Amygdala (tissue), 56 donors: ENCODE data around the gene AK9.
"Not testable (repeated sequence)": the region's sequence is repeated elsewhere in the genome, so short reads cannot be mapped to it uniquely, and the experiment has no call there.

ENCODE experiments used
- DNase-seq, 56 donors: peaks; one replicate each; lab custom pipeline; 2025; lab: John Stamatoyannopoulos, UW

AK9 gene

DNA sequence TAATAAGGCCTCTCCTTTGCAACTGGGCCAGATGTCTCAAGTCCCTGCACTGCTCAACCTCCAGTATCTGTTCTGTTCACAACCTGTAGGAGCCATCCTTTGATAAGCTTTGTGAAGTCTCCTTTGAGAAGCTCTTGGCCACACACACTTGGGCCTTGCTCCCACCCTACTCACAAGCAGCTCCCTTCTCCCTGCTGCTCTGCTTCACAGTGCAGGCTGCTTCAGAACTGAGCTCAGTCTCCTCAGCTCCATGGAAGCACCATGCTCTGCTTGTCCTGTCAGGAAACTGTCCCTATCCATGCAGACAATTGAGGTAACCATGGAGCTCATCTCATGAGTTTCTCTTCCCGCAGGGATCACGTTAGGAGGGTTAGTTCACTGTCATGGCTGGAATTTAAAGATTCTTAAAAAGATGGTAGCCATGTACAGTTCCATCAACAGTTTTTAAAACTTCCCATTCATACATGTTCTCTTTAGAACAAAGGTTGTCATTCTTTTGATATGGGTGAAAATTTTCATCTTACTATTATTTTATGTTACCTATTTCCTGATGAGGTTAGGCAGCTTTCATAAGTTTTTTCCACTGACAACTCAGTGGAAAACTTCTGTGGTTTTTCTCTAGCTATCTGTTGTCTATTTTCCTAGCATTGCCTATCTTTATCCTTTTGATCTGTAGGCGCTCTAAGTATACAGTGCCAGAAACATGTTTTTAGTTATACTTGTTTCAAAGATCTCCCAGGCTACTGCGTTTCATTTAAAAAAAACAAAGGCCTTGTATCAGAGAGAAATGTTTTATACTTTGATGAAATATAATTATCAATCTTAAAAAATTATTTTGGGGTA, 62.6 kb downstream of the AK9 start:
- DNase-seq: no peak

DNA sequence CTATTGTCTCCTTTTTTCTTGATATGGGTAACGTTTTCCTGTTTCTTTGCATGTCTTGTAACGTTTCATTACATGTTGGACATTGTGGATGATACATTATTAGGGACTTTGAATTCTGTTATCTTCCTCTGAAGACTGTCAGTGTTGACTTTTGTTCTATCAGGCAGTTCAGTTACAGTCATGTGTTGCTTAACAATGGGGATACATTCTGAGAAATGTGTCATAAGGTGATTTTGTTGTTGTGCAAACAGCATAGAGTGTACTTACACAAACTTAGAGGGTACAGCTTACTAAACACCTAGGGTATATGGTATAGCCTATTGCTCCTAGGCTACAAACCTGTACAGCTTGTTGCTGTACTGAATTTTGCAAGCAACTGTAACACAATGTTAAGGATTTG, 64.7 kb downstream of the AK9 start:
- no peak for DNase-seq

DNA sequence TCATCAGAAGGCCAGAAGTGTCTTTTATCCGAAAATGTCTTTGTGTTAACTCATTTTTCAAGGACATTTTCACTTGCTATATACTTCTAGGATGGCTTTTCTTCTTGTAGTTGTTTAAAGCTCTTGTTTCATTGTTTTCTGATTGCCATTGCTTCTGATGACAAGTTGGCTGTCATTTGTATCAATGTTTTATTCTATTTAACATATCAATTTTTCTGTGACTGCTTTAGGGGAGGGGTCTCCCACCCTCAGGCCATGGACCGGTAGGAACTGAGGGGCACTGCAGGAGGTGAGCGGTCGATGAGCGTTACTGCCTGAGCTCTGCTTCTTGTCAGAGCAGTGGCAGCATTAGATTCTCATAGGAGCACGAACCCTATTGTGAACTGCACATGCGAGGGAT, 65.8 kb downstream of the AK9 start:
- no peak for DNase-seq

DNA sequence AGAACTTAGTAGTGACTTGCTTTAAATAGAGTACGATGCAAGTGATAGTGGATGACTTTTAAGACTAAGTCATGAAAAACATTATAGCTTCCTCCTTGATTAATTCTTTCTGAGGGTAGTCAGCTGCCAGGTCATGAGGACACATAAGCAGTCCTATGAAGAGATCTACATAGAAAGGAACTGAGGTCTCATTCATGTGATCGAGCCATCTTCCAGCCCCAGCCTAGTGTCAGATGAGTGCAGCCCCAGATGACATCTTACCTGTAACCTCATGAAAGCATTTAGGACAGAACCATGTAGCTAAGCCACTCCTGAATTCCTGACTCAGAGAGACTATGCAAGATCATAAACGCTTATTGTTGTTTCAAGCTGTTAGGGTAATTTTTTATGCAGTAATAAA, 67.7 kb downstream of the AK9 start:
- no peak for DNase-seq

DNA sequence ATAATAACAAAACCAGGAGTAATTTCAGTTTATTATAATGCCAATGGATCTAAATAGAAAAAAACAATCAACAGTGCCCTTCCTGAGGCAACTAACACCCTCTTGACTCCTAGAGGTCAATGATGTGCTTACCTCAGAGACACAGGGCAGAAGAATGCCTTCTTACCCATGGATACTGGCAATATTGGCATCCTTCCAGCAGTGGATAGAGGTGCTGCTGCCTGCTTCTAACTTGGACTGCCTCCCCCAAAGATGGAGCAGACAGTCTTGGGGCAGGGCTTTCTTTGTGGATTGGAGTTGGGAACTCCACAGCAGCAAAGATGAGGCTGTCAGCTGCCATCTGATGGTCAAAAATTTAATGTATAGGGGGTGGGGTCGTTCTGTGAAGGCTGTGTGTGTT, 78.7 kb downstream of the AK9 start:
- no peak for DNase-seq

DNA sequence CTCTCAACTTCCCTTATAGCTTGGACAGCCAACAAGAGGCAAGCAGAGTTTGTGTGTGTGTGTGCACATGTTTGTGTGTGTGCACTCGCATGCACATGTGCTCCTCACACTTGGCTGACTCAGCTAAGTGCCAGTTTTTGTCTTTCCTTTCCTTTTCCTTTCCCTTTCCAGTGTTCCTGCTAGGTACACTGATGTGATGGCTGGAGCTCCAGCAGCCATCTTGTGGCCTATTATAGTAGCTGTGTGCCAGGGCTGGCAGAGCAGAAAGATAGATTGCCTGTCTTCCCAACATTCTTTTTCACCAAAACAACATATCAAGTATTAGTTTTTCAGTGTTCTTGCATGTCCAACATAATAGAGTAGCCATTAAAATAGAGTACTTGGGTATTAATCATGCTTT, 79.5 kb downstream of the AK9 start:
- no peak for DNase-seq

DNA sequence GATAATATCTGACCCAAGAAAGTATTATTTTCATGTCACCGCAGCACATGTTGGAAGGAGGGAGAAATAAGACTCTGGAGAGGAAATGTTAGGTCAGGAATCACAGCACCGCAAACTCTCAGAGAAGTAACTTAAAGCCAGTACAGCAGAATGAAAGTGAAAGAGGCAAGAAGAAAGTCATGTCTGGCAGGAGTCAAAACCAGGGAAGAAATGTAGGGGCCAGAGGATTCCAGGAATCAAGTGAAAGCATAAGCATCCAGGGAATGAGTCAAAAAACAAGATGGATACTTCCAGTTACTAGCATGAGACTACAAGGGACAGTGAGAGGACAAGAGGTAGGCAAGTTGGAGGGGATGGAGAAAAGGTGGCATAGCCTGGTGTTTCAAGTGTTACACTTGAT, 80.4 kb downstream of the AK9 start:
- DNase-seq: no peak

DNA sequence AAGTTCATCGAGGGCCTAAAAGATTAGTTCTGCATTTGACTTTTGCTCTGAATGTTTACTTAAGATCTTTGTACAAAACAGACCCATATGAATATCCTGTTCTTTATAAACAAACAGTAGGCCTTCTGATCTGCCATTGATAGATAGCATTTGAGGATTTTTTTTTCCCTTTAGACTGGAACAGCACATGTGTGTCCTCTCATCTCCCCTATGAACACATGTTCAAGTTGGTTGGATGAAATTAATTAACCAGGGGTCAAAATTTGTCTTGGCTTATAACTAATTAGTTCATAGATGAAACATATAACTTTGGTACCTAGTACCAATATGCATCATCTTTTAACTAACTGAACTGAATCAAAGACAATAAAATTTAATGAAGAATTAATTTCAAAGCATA, 81.3 kb downstream of the AK9 start:
- no peak for DNase-seq

DNA sequence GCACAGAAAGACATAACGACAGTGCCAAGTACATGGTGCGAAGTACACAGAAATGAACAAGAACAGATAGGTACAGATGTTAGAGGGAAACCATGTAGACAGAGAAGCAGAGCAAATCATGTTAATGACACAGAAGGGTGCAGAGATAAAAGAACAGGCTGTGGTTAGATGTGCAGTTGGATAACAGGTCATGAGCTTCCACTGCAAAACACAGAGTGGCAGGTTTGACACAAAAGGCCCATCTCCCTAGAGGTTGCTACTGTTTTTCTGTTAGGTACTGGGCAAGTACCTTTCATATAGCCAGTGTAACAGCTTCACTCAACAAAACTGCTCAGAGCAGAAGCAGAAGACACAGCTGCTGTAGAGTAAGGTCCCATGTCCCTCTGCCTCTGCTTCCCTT, 84.6 kb downstream of the AK9 start:
- no peak for DNase-seq

DNA sequence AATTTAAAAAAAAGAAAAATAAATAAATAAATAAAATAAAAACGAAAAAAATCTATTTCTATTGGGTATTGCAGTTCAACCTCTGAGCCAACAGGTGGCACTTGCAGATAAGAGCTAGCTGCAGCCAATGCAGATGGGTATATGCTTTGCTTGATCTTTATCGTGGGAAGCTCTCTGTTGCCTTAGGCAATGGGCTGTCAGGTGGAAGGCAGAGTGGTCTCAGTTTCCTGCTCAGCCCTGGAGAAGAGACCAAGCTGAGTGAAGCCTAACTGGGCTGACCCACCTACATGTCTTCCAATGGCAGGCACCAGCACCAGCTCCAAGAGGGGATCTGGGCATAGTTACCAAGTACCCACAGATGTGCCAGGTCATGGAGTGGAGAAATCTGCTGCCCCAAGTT, 95.0 kb downstream of the AK9 start:
- no peak for DNase-seq

DNA sequence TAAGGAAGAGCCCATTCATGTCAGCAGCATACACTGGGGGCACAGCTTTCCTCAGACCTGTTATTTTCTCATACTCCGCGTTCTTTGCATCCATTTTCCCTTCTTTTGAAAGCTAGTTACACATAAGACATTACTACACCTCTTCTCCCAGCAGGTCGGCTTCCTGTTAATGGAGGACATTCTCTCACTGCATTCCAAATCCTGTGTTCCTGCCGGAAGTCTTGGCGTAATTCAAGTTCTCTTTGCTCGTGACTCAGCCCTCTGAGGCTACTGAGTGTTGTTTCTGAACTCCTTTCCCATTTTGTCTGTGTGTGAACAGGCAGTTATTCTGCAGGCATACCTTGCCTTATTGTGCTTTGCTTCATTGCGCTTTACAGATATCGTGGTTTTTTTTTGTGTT, 110.5 kb downstream of the AK9 start:
- no peak for DNase-seq

DNA sequence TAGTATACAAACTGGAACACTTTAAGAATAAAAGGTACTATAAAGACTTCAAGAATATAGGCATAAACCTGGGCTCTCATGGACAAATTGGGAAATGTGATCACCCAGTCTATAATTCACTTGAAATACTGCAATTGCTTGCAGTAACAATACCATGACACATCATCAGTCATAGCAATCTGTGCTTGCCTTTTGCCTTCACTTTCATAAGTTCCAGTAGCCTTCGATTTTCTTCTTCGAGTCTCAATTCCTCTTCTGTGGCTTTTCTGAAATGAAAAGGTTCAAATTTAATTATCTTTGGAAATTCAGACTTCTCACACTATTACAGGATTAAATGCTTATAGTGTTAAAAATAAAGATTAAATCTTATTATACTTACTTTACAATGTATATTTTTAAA, 111.6 kb downstream of the AK9 start:
- no peak for DNase-seq

DNA sequence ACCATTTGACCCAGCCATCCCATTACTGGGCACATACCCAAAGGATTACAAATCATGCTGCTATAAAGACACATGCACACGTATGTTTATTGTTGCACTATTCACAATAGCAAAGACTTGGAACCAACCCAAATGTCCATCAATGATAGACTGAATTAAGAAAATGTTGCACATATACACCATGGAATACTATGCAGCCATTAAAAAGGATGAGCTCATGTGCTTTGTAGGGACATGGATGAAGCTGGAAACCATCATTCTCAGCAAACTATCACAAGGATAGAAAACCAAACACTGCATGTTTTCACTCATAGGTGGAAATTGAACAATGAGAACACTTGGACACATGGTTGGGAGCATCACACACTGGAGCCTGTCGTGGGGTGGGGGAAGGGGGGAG, 121.1 kb downstream of the AK9 start:
- not testable (repeated sequence) for DNase-seq

DNA sequence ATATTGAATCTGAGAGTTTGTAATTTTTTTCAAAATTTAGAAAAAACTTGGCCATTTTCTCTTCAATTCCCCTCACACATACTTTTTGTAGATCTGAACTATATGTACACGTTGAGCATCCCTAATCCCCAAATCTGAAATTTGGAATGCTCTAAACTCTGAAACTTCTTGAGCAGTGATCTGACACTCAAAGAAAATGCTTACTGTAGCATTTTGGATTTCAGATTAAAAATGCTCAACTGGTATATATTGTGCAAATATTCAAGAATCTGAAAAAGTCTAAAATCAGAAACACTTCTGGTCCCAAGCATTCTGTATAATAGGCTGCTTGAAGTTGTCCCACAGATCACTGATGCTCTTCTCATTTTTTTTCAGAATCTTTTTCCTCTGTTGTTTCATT, 129.2 kb downstream of the AK9 start:
- no peak for DNase-seq

DNA sequence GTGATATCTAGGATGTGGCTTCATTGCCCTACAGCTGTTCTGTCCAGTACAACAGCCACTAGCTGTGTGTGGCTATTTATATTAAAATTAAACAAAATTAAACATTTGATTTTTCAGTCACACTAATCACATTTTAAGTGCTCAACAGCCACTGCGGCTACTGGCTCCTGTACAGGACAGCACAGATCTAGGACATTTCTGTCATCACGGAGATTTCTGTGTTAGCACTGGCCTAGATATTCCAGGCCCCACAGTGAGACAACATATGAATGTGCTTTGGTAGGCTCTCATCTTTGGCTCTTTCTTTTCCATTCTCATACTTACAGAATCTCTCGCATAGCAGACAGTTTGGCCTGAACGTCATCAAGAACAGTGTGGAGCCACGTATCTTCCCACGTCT, 159.6 kb downstream of the AK9 start:
- no peak for DNase-seq

DNA sequence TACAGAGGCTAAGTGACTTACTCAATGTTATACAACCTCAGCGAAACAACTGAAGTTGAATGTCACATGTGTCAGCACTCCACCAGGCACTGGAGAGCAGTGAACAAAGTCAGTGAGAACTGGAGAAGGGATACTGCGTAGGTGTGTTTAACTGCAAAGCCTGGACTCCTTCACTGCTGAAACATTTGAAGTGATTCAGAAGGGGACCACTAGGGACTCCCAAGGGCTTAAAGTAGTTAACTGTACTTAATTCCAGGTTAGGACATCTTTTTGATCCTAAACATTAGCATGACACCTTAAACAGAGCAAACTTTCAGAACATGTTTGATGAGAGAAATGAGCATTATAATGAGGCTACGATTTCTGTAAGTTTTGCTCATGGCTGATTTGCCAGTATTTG, 163.0 kb downstream of the AK9 start:
- DNase-seq: no peak

DNA sequence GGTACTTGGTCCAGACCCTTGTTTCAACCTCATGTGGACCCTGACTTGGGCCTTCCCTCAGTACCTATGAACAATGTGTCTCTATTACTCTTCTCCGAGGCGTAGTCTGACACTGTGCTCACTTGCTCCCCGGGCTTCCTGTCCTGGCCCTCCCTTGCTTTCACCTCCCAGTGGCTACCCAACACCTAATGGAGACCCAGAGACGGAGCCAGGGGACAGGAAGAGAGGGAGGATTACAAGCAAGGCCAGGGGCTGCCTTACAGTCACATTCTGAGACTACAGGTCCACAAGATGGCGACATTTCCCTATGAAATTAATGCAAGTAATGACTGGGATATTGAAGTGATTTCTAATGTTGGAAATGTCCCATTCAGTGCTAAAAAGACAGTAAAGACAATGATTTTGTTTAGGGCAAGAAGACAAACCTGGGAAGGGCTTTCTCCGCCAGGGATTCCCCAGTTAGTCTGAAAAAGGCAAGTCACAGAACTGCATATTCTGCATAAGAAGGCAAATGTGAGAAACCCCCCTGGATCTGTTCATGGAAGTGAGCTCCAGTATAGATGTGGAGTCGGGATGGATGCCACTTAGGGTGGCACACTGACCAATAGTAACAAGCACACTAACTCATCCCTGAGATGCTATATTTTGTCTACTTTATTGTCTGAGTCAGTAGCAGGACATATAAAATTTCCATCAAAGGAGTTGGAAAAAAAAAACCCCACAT, 163.9 kb downstream of the AK9 start:
- DNase-seq: peak in 15 of 56 donors; percentile 1 to 54 (median 8)

DNA sequence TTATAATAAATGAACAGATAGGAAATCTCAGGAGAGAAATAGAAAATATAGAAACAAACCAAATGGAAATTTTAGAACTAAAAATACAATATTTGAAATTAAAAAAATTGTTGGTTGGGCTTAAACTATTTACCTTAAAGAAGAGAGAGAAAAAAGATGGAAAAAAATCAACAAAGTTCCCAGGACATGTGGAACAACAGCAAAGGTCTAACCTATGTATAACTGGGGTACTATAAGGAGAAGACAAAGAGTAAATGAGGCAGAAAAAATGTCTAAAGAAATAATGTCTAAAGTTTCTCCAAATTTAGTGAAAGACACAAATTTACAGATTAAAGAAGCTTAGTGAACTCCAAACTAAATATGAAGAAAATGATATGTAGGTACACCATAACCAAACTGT, 166.9 kb downstream of the AK9 start:
- no peak for DNase-seq

DNA sequence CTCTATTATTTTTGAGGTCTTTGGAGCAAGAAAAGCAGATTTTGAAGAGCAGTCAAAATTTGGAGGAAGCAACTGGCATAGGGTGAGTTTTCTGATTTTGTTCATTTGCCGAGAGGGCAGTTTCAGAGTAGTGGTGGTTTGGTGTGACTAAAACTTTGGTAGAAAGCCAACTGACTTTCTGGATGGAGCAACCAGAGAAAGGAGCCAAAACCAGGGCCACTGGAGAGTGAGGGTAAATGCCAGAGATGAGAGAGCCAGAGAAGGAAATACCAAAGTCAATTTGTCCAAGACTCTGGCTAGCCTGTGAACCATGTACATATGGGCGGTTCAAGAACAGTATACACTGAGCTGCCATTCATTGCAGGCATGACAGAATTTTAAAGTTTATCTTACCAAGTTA, 167.5 kb downstream of the AK9 start:
- DNase-seq: no peak

DNA sequence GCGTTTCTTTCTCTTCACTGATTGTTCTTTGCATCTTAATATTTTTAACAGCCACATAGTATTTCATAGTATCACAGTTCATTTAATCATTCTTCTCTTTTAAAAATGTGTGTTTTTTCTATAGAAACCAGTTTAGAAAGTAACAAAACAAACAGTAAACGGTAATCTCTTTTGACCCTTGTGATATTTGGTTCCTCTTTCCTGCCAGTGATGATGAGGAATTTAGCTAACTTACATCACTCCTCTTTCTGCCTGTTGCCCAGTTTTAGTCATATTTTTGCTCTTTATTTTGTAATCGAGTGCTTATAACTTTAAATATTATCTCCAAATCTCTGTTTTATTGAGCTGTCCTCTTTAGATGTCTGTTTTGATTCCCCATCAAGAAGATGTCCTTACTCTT, 169.9 kb downstream of the AK9 start:
- no peak for DNase-seq

DNA sequence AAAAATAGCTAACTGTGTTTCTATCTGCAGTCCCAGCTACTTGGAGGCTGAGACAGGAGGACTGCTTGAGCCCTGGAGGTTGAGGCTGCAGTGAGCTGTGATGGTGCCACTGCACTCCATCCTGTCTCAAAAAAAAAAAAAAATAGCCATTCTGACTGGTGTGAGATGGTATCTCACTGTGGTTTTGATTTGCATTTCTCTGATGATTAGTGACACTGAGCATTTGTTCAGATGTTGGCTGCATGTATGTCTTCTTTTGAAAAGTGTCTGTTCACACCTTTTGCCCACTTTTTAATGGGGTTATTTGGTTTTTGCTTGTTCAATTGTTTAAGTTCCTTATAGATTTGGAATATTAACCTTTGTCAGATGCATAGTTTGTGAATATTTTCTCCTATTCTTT, 171.4 kb downstream of the AK9 start:
- DNase-seq: not testable (repeated sequence)

DNA sequence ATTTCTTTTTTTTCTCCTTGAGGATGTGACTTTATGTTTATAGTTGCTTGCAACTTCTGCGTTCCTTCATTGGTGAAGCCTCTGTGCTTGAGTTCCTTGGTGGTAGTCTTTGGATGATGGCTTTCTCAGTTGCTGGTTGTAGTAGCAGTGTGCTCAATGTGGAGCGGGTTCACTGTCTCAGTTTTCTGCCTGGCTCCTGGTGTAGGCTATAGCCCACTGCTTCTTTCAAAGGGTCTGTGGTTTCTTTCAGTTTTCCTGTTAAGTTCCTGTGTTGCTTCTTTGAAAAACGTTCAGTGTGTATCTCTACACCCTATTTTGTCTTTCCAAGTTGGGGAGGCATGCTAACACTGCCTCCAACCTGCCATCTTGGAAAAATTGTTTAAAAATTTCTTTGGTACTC, 174.1 kb downstream of the AK9 start:
- no peak for DNase-seq
